ENCODE data around the gene ADGRG6.
"Not testable (repeated sequence)": the region's sequence is repeated elsewhere in the genome, so short reads cannot be mapped to it uniquely, and the experiment has no call there.

Gene ADGRG6

GRCh38 chr6:142322504-142323198, 20.8 kb downstream of the ADGRG6 start:
- no peak for FAIRE-seq

DNA sequence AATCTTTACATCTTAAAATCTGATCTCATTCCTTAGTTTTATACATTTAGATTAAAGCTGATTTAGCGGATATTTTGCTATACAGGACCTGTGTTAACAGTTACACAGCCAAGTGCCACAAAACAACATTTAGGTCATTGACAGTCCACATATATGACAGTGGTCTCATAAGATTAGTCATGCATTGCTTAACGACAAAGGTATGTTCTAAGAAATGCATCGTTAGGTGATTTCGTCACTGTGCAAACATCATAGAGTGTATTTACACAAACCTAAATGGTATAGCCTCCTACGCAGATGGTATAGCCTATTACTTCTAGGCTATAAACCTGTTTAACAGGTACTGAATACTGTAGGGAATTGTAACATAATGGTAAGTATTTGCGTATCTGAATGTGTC, 21.6 kb downstream of the ADGRG6 start:
- no peak for FAIRE-seq

DNA sequence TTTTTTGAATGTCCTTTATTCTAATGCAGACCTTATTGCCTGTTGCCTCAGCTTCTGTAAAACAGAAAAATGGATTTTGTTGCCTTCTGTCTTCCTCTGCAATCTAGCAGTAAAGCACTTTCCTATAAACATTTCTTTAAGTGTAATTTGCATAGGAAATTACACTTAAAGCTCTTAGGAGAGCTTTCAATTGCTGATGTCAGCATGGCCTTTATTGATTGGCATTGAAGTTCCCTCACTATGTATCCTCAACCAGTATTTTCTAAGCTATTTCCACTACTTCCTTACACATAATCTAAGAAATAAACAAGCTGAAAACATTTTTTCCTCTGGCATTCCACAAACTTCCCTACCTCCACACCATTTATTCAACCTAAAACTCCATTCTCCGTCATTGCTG, 22.3 kb downstream of the ADGRG6 start:
- no peak for FAIRE-seq

DNA sequence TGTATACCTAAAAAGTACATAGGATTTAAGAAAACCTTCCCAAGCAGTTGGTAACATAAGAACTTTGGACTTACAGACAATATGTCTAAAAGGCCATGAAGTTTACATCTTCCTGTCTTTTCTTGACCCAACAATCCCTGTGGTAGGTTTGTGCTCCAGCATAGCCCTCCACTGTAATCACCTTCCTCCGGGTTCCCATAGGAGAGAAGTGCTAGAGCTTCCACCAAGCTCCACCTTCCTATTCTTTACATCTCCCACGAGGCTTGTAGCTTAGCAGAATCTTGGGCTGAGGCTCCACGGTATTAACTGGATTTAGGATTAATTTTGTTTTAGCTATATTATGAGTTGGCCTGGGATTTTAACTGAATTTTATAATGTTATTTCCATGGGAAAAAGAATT, 23.3 kb downstream of the ADGRG6 start:
- FAIRE-seq = no peak

DNA sequence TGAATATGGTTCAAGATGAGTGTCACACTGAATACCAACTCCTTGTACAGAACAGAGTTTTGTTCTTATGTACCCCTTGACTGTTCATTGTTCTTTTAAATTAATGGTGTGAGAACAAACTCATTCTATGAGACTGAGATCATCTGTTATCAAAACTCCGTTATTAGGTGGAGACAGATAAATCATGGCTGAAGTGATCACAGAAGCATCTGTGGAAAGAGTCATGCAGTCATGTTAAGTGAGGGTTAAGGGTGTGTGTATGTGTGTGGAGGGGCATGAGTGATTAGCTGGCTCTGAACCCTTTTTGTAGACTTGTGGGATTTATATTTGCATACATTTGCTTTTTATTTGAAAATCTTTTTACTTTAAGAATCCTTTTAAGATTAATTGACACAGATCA, 24.7 kb downstream of the ADGRG6 start:
- FAIRE-seq = no peak

- no peak for FAIRE-seq
These were observed 26.3 kb downstream of the ADGRG6 start for GRCh38 chr6:142328070-142328469.

GRCh38 chr6:142329486-142330113, 27.8 kb downstream of the ADGRG6 start:
- no peak for FAIRE-seq

- no peak for FAIRE-seq
These were observed 29.3 kb downstream of the ADGRG6 start for GRCh38 chr6:142331075-142331551.

- FAIRE-seq = no peak
These were observed 29.8 kb downstream of the ADGRG6 start for GRCh38 chr6:142331601-142332000.

DNA sequence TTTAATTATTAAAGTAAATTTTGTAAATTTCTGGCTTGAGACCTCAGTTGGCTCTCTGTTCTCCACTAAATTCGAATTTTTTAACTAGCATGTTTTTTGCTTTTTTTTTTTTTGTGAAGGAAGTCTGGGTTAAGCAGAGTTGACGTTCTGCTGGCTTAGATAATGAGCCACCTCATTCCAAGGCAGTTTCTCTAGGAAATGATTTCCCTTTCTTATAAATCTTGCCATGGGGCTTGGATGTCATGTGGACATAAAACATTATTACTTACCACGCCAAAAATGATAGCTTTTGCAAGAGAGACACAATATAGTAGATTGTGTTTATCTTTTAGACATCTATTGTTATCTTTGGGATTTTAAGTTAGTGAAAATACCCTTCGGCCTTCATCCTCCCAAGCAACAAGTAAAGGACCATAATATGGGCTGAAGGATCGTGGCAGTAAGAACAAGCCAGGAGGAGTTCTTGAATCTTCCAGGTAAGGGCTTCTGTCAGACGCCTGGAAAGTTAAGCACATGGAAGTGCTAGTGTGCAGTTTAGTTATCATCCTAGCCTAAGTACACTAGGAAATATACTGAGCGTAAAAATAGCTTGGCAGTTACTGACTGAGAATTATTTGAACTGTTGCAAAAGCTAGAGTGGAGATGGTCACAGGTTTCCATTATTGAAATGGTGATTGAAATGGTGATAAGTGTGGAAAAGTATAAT, 30.7 kb downstream of the ADGRG6 start:
- no peak for FAIRE-seq

GRCh38 chr6:142333431-142333830, 31.6 kb downstream of the ADGRG6 start:
- FAIRE-seq = no peak

- no peak for FAIRE-seq
These were observed 32.5 kb downstream of the ADGRG6 start for GRCh38 chr6:142334294-142334693.

DNA sequence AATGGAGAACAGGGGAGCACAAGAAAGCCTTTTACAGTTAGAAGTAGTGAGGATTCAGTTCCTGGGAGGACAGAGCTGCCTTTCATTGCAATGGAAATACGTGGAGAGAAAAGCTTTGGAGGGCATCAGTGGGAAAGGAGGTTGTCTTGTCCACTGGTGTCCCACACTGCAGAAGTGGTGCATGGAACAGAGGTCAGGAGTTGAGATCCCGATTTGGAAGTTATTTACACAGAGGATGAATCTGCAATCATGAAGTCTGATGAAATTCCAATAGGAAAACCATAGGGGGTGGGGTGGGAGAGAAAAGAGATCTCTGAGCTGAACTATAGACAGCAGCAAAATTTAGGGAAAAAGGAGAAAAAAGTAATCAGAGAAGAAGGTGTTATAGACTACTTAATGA, 33.6 kb downstream of the ADGRG6 start:
- FAIRE-seq = no peak

- no peak for FAIRE-seq
These were observed 34.4 kb downstream of the ADGRG6 start for GRCh38 chr6:142336183-142336582.

- no peak for FAIRE-seq
These were observed 35.0 kb downstream of the ADGRG6 start for GRCh38 chr6:142336787-142337186.

DNA sequence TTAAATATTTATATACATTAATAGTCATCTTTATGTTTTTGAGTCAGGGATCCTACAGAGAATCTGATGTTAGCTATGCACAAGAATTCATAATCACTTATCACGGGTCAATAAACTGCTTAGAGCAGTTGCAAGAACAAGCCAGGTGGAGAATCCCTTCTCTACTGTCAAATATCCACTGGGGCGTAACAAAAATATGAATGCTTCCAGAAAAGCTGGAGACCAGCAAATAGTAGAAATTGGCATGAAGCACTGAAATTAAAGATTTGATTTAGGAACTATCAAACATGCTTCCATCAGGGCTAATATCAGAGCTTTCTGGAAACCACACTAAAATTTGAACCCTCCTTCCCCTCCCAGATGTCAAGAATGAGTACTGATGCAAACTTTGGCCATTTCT, 37.3 kb downstream of the ADGRG6 start:
- no peak for FAIRE-seq

- no peak for FAIRE-seq
These were observed 38.3 kb downstream of the ADGRG6 start for GRCh38 chr6:142339968-142340658.

DNA sequence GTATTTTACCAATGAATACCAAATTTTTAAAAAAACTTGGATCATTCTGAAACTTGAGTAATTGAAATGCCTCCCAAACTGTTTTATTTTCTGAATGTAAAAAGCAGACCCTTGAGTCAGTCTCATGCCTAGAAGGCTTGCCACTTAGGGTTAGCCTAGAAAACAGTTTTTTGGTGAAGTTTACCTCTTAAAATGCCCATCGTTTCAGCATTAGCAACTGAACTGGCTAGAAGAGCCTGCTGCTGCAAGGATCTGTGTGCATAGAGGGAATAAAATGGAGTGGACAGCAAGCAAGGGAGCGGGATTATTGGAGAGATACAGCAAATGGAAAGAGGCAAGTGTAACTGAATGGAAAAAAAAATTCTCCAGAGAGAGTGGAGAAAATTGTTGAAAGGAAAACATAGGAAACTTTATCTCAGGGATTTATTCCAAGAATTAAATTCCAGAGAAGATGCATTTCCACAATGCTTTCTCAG, 40.1 kb downstream of the ADGRG6 start:
- FAIRE-seq = no peak

DNA sequence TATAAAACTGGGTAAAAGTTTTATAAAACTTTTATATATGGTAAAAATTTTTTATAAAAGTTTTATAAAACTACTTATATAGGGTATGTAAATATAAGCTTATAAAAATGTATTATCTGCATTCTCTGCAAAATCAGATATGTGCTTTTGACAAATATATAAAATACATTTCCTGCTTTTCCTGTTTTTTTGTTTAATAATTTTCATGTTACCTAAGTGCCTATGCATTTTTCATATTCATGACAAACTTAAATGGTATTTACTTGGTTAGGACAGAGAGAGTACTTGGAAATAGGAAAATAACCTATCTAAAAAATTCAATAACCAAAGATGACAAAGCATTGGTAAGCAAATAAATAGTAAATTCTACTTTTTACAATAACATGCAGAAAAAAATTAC, 41.2 kb downstream of the ADGRG6 start:
- no peak for FAIRE-seq

DNA sequence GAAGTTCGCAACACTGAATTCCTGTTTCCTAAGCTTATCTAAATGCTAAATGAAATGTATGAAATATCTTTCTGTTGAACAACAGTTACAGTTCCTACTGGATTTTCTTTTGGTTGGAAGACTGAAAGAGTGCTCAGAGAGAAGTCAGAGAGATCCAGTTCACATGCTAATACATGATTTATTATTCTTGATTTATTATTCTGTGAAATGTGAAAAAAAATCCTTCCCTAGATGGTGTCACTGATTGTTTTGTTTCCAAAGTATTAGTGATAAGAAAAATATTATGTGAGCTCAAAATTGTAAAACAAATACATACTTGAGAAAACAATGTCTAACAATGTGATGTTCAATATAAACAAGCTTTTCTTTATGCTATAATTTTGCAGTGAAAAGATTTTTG, 42.1 kb downstream of the ADGRG6 start:
- FAIRE-seq = no peak

GRCh38 chr6:142345261-142345660, 43.5 kb downstream of the ADGRG6 start:
- no peak for FAIRE-seq

DNA sequence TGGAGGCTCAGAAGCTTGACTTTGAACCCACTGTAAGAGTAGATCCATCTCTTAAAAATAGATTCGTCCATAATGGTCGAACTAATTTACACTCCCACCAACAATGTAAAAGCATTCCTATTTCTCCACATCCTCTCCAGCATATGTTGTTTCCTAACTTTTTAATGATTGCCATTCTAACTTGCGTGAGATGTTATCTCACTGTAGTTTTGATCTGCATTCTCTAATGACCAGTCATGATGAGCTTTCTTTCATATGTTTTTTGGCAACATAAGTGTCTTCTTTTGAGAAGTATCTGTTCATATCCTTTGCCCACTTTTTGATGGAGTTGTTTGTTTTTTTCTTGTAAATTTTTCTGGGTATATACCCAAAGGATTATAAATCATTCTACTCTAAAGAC, 44.4 kb downstream of the ADGRG6 start:
- not testable (repeated sequence) for FAIRE-seq

GRCh38 chr6:142349215-142349823, 47.5 kb downstream of the ADGRG6 start:
- FAIRE-seq = no peak

Data from endometrium (tissue), 2 donors.